HL-60 (cell line): ENCODE measurements around the gene IQSEC1.

ENCODE experiments used
- DNase-seq, 2 experiments: peaks; one replicate each; pipeline ENCODE4 v3.0.0-alpha.2; 2010 to 2020; ENCODE audit warnings: low read depth in 1 of 2, low spot score in 1 of 2
- H3K27ac ChIP-seq: fragments of 250-450 bp; sonication (Bioruptor Pico); replicated peaks from 2 replicates; pipeline ENCODE4 v1.5.1; 2020; ENCODE audit warnings: mild to moderate bottlenecking, moderate library complexity
- H3K27me3 ChIP-seq: fragments of 250-450 bp; sonication (Bioruptor Pico); 2 replicates; pipeline ENCODE4 v1.5.1; 2021; ENCODE audit warnings: mild to moderate bottlenecking, moderate library complexity; ENCODE audit not compliant: insufficient read depth, poor library complexity, severe bottlenecking
- H3K4me3 ChIP-seq: replicated peaks from 2 replicates; pipeline ENCODE4 v1.5.1; 2011; ENCODE audit warnings: mild to moderate bottlenecking, control low read depth, low read length; ENCODE audit not compliant: insufficient read depth
- CTCF ChIP-seq: IDR thresholded peaks from one replicate; pipeline ENCODE4 v1.5.1; 2011; ENCODE audit warnings: low read length, control low read depth, inconsistent platforms; ENCODE audit not compliant: insufficient read depth
- GABPA ChIP-seq: IDR thresholded peaks from 2 replicates; pipeline ENCODE4 v1.6.1; 2012; ENCODE audit warnings: low read depth
- POLR2AphosphoS5 ChIP-seq: IDR thresholded peaks from 2 replicates; pipeline ENCODE4 v1.6.1; 2012; ENCODE audit warnings: low read depth
- SPI1 ChIP-seq: IDR thresholded peaks from 2 replicates; pipeline ENCODE4 v1.6.1; 2012; ENCODE audit warnings: low read depth, mild to moderate bottlenecking, borderline replicate concordance
- TF ChIP-seq, protein P1 (sequence below): IDR thresholded peaks from 2 replicates; pipeline ENCODE4 v1.6.1; 2012; ENCODE audit warnings: low read depth; ENCODE audit not compliant: insufficient replicate concordance

Gene IQSEC1

GRCh38 chr3:13107661-13108060, 34.4 kb upstream of the IQSEC1 start:
- peaks cover 2% of the 10 kb centered on the region for H3K27me3 ChIP-seq
- DNase-seq, result no peak
- no peak overlapping the region for H3K4me3 ChIP-seq
- no peak overlapping the region for H3K27ac ChIP-seq
- TF ChIP-seq GABPA (no peak), POLR2AphosphoS5 (no peak), CTCF (no peak), SPI1 (no peak)
- TF ChIP-seq, protein P1, sequence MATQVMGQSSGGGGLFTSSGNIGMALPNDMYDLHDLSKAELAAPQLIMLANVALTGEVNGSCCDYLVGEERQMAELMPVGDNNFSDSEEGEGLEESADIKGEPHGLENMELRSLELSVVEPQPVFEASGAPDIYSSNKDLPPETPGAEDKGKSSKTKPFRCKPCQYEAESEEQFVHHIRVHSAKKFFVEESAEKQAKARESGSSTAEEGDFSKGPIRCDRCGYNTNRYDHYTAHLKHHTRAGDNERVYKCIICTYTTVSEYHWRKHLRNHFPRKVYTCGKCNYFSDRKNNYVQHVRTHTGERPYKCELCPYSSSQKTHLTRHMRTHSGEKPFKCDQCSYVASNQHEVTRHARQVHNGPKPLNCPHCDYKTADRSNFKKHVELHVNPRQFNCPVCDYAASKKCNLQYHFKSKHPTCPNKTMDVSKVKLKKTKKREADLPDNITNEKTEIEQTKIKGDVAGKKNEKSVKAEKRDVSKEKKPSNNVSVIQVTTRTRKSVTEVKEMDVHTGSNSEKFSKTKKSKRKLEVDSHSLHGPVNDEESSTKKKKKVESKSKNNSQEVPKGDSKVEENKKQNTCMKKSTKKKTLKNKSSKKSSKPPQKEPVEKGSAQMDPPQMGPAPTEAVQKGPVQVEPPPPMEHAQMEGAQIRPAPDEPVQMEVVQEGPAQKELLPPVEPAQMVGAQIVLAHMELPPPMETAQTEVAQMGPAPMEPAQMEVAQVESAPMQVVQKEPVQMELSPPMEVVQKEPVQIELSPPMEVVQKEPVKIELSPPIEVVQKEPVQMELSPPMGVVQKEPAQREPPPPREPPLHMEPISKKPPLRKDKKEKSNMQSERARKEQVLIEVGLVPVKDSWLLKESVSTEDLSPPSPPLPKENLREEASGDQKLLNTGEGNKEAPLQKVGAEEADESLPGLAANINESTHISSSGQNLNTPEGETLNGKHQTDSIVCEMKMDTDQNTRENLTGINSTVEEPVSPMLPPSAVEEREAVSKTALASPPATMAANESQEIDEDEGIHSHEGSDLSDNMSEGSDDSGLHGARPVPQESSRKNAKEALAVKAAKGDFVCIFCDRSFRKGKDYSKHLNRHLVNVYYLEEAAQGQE, result no peak

- no peak for DNase-seq
- Histone ChIP-seq H3K27ac (no peak overlapping the region), H3K27me3 (no peaks in the 10 kb centered on the region), H3K4me3 (no peak overlapping the region)
- no peak for TF ChIP-seq CTCF
- TF ChIP-seq, protein P1, result no peak
- no peak for TF ChIP-seq GABPA
- no peak for TF ChIP-seq POLR2AphosphoS5
- TF ChIP-seq SPI1, result no peak
Observed at GRCh38 chr3:13106308-13107001, 33.2 kb upstream of the IQSEC1 start.

DNA sequence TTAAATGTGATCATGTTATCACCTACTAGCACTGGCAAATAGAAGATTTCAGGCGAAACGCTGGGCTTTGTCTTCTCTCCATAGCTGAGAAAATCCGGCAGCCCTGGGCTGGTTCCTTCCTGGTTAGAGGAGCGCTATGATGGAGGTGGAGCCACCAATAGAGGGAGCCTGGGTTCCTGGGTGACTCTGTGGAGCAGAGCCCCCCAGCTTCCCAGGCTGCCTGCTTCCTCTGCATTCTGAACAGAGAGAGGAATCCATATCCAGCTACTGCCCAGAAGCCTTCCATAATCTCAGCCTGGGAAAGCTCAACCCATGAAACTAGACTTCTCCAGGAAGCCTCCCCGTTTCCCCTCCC, 32.6 kb upstream of the IQSEC1 start:
- H3K27ac ChIP-seq, result no peak overlapping the region
- TF ChIP-seq GABPA, result no peak
- TF ChIP-seq SPI1, result no peak
- TF ChIP-seq, protein P1, result no peak
- no peak for TF ChIP-seq POLR2AphosphoS5
- TF ChIP-seq CTCF, result no peak
- no peaks in the 10 kb centered on the region for H3K27me3 ChIP-seq
- H3K4me3 ChIP-seq, result no peak overlapping the region
- no peak for DNase-seq
